GM10266 (cell line): ENCODE data around the gene DPCD.

Experiments
- DNase-seq: peaks from one replicate; pipeline ENCODE4 v3.0.0; 2012; ENCODE audit errors: extremely low spot score
- TF ChIP-seq, protein P1 (sequence below): IDR thresholded peaks from 2 replicates; pipeline ENCODE4 v1.5.1; 2012; ENCODE audit warnings: mild to moderate bottlenecking, low read depth; ENCODE audit not compliant: control insufficient read depth, insufficient read depth; ENCODE audit errors: missing control alignments

The DPCD gene

DNA sequence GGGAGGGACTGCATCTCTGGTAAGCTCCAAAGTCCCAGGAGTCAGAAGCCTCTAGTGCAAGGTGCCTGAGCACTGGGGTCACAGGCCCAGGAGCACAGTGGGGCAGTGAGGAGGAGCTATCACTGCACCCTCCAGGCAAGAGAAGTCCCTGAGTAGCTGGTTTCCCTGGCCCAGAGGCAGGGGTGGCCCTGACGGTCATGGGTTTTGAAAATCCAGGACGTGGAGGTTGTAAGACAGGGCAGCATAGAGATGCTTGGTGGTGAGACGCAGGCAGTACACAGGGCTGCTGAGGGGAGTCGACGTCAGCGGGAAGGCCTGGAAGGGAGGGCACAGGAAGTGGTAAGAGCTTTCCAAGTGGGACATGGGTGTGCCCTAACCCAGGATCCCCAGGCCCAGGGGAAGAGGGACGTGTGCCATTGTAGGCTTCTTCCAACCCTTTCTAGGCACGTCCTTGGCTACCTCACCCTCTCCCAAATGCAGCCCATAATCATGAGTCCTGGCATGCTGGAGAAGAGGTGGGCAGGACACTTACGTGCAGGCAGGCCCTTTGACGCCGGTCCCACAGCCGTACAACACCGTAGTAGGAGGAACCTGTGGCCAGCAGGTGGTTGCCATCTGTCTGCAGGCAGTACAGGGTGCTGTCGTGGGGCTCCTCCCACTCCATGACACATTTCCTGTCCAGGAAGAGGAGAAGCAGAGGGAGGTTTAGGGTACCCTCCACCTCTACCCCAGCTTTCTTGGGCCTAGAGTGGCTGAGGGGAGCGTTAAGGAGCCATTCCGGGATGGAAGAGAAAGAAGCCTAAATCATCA is 23.2 kb downstream of the DPCD start:
- TF ChIP-seq, protein P1, sequence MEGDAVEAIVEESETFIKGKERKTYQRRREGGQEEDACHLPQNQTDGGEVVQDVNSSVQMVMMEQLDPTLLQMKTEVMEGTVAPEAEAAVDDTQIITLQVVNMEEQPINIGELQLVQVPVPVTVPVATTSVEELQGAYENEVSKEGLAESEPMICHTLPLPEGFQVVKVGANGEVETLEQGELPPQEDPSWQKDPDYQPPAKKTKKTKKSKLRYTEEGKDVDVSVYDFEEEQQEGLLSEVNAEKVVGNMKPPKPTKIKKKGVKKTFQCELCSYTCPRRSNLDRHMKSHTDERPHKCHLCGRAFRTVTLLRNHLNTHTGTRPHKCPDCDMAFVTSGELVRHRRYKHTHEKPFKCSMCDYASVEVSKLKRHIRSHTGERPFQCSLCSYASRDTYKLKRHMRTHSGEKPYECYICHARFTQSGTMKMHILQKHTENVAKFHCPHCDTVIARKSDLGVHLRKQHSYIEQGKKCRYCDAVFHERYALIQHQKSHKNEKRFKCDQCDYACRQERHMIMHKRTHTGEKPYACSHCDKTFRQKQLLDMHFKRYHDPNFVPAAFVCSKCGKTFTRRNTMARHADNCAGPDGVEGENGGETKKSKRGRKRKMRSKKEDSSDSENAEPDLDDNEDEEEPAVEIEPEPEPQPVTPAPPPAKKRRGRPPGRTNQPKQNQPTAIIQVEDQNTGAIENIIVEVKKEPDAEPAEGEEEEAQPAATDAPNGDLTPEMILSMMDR: no peak
- no peak for DNase-seq

- TF ChIP-seq, protein P1: no peak
Observed at GRCh38 chr10:101612086-101612485, 24.0 kb downstream of the DPCD start.

DNA sequence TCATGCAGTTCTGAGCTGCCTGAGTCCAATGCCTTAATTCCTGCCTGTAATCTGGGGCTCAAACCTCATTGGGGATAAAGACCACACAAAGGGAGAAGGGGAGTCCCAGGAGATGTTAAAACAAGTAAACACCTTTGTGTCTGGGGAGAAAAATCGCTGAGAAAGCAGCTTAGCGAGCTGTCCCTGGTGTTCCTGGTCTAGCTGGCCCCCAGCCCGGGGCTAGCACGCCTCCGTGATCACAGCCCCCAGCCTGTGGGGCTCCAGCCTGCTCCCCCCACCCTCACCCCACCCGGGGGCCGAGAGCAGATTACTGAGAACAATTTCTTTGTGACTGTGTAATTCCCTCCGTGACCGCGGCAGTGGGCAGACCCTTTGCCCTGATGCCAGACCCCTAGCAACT is 24.8 kb downstream of the DPCD start:
- DNase-seq: no peak
- TF ChIP-seq, protein P1: no peak

More at GRCh38 chr10:101612086-101612485, 24.0 kb downstream of the DPCD start:
- DNase-seq: no peak

DNA sequence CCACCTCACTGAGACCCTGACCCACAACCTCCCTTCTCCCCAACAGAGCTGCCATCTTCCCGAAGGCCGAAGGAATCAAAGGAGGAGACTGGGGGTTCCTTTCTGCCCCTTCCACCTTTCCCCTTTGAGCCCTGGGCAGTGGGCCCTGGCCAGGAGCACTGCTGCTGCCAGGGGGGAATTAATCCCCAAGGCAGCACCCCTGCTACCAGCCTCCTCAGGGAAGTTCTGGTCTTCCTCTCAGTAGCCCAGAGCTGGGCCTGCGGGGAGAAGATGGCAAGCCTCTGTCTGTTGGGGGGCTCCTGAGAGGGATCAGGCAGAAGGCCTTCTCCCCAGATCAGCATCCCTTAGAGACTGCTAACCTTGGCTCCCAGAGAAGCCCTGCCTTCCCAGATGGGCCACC is 25.5 kb downstream of the DPCD start:
- no peak for DNase-seq
- TF ChIP-seq, protein P1: no peak

GRCh38 chr10:101614663-101615524 is 26.8 kb downstream of the DPCD start:
- TF ChIP-seq, protein P1: no peak

DNA sequence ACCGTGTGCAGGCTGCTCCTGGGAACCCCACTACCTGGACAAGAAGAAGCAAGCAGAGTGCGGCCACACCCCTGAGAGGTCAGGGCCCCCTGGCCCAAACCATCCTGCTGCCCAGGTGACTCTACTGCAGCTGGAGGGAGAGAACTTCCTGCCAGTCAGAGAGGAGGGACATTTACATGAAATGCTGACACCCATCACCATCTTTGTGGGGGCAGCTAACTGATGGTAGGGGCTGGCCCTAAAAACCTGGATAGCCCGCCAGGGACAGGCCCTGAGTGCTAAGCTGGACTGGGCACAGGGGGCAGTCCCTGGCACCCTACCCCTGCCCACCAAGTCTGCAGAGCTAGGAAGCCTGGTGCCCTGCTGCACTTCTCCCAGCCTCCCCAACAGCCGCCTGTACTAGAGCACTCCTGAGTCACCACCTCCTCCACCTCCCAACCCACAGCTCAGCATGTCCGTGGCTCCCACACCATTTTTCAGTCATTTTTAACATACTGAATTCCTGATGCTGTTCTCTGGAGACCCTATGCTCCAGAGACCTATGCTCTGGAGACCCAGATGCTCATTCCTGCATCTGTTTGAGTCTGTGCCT is 27.5 kb downstream of the DPCD start:
- TF ChIP-seq, protein P1: no peak
- no peak for DNase-seq

More at GRCh38 chr10:101614663-101615524, 26.8 kb downstream of the DPCD start:
- no peak for DNase-seq
